ENCODE measurements around the gene GTF2F2. TPM values are rescaled to one million over a fixed set of nuclear protein-coding genes. Genes with fewer than 3 reads are reported as not detected.

The GTF2F2 gene
- total RNA-seq, 4 donors from 2014 or later, result 24.5 to 35.0 (median 30.5) TPM

DNA sequence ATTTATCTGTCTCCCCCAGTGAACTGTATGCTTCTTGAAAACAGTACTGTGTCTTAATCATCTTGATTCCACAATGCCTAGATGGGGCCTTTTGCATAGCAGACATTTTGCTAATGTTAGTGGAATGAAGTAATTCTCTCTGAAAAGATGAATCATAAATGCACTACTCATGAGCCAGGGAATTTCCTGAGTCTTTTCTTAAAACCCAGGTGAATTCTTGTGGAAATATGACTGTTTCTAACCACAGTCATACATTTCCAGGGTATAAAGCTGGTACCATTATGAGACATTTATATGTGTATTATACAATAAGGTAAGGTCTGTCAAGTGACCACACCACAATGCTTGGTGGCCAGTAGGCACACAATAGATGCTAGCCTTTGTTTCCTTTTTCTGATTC is 86.0 kb downstream of the GTF2F2 start:
- no peak for DNase-seq (ENCODE audit: low spot score in 2 of 2)

GRCh38 chr13:45207319-45207718 is 87.0 kb downstream of the GTF2F2 start:
- H3K4me1 ChIP-seq, result peaks cover 19% of the 10 kb centered on the region
- H3K4me3 ChIP-seq, result no peak overlapping the region
- no peaks in the 10 kb centered on the region for H3K9me3 ChIP-seq
- no peak for DNase-seq (ENCODE audit: low spot score in 2 of 2)
- WGBS, result 48% methylated on average over 4 of the region's 4 CpGs
- H3K36me3 ChIP-seq, result peaks cover 10% of the 10 kb centered on the region
- peak overlapping the region; percentile 50 for H3K27ac ChIP-seq
- TF ChIP-seq, protein P1, sequence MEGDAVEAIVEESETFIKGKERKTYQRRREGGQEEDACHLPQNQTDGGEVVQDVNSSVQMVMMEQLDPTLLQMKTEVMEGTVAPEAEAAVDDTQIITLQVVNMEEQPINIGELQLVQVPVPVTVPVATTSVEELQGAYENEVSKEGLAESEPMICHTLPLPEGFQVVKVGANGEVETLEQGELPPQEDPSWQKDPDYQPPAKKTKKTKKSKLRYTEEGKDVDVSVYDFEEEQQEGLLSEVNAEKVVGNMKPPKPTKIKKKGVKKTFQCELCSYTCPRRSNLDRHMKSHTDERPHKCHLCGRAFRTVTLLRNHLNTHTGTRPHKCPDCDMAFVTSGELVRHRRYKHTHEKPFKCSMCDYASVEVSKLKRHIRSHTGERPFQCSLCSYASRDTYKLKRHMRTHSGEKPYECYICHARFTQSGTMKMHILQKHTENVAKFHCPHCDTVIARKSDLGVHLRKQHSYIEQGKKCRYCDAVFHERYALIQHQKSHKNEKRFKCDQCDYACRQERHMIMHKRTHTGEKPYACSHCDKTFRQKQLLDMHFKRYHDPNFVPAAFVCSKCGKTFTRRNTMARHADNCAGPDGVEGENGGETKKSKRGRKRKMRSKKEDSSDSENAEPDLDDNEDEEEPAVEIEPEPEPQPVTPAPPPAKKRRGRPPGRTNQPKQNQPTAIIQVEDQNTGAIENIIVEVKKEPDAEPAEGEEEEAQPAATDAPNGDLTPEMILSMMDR (IDR thresholded peaks at IDR 0.05), result no peak
- TF ChIP-seq EP300 (IDR thresholded peaks at IDR 0.05) (no peak), POLR2AphosphoS5 (IDR thresholded peaks at IDR 0.05) (no peak), POLR2A (IDR thresholded peaks at IDR 0.05) (no peak)
- no peaks in the 10 kb centered on the region for H3K27me3 ChIP-seq

More for the DNA sequence above, 86.0 kb downstream of the GTF2F2 start:
- Histone ChIP-seq H3K4me3 (no peak overlapping the region), H3K27me3 (no peaks in the 10 kb centered on the region), H3K36me3 (peaks cover 10% of the 10 kb centered on the region), H3K9me3 (no peaks in the 10 kb centered on the region), H3K4me1 (peaks cover 19% of the 10 kb centered on the region), H3K27ac (peak overlapping the region; percentile 50)
- TF ChIP-seq, protein P1 (IDR thresholded peaks at IDR 0.05), result no peak
- TF ChIP-seq EP300 (IDR thresholded peaks at IDR 0.05), result no peak
- no peak for TF ChIP-seq POLR2A (IDR thresholded peaks at IDR 0.05)
- TF ChIP-seq POLR2AphosphoS5 (IDR thresholded peaks at IDR 0.05), result no peak

- Histone ChIP-seq H3K9me3 (no peaks in the 10 kb centered on the region), H3K27ac (no peak overlapping the region), H3K36me3 (peaks cover 13% of the 10 kb centered on the region), H3K4me3 (no peak overlapping the region), H3K27me3 (no peaks in the 10 kb centered on the region), H3K4me1 (peaks cover 19% of the 10 kb centered on the region)
- WGBS, result 66% methylated on average over 2 of the region's 2 CpGs
- DNase-seq (ENCODE audit: low spot score in 2 of 2), result no peak
- no peak for TF ChIP-seq EP300 (IDR thresholded peaks at IDR 0.05)
- TF ChIP-seq, protein P1 (IDR thresholded peaks at IDR 0.05), result no peak
- TF ChIP-seq POLR2AphosphoS5 (IDR thresholded peaks at IDR 0.05), result no peak
- TF ChIP-seq POLR2A (IDR thresholded peaks at IDR 0.05), result no peak
Observed at GRCh38 chr13:45208132-45208531, 87.8 kb downstream of the GTF2F2 start.

DNA sequence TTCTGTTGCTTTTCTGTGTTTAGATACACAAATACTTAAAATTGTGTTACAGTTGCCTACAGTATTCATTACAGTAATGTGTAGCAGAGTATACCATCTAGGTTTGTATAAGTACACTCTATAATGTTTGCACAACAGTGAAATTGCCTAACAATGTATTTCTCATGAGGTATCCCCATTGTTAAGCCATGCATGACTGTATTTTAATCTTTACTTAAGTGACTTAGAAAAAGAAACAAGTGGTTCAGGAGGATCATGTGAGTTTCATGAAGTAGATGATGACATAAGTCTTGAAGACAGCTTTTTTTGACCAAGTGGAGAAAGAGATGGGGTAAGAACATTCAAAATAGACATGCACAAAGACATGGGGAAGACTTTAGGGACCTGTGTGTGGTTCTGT is 88.9 kb downstream of the GTF2F2 start:
- Histone ChIP-seq H3K27me3 (no peaks in the 10 kb centered on the region), H3K36me3 (peaks cover 13% of the 10 kb centered on the region), H3K27ac (no peak overlapping the region), H3K9me3 (no peaks in the 10 kb centered on the region), H3K4me1 (peaks cover 19% of the 10 kb centered on the region), H3K4me3 (no peak overlapping the region)
- no peak for DNase-seq (ENCODE audit: low spot score in 2 of 2)
- TF ChIP-seq POLR2A (IDR thresholded peaks at IDR 0.05) (no peak), POLR2AphosphoS5 (IDR thresholded peaks at IDR 0.05) (no peak), EP300 (IDR thresholded peaks at IDR 0.05) (no peak)
- TF ChIP-seq, protein P1 (IDR thresholded peaks at IDR 0.05), result no peak

- no peak for DNase-seq (ENCODE audit: low spot score in 2 of 2)
- peaks cover 13% of the 10 kb centered on the region for H3K4me1 ChIP-seq
- WGBS, result 93% methylated on average over 9 of the region's 9 CpGs
Observed at GRCh38 chr13:45215392-45216077, 95.2 kb downstream of the GTF2F2 start.

More at GRCh38 chr13:45215392-45216077, 95.2 kb downstream of the GTF2F2 start:
- H3K27ac ChIP-seq, result no peak overlapping the region
- H3K4me3 ChIP-seq, result no peak overlapping the region
- H3K36me3 ChIP-seq, result peaks cover 4% of the 10 kb centered on the region
- H3K27me3 ChIP-seq, result no peaks in the 10 kb centered on the region
- no peak for TF ChIP-seq POLR2A (IDR thresholded peaks at IDR 0.05)
- TF ChIP-seq POLR2AphosphoS5 (IDR thresholded peaks at IDR 0.05), result no peak
- TF ChIP-seq EP300 (IDR thresholded peaks at IDR 0.05), result no peak
- TF ChIP-seq, protein P1 (IDR thresholded peaks at IDR 0.05), result no peak
- H3K9me3 ChIP-seq, result no peaks in the 10 kb centered on the region
